Hepatocyte (in vitro differentiated cells): ENCODE measurements around the gene GALNT18. TPM values are rescaled to one million over a fixed set of nuclear protein-coding genes. Genes with fewer than 3 reads are reported as not detected.

Experiments
- DNase-seq: peaks from one replicate; pipeline ENCODE4 v3.0.0-alpha.2; 2016; ENCODE audit warnings: low spot score
- H2AFZ ChIP-seq: fragments of 200-600 bp; sonication (generic); 2 replicates; pipeline ENCODE4 v1.6.0; 2016; ENCODE audit warnings: antibody characterized with exemption, mild to moderate bottlenecking
- H3K27ac ChIP-seq: fragments of 200-600 bp; sonication (generic); 2 replicates; pipeline ENCODE4 v1.5.1; 2016; ENCODE audit warnings: mild to moderate bottlenecking
- H3K27me3 ChIP-seq: fragments of 200-600 bp; sonication (generic); 2 replicates; pipeline ENCODE4 v1.6.1; 2016
- H3K36me3 ChIP-seq: fragments of 200-600 bp; sonication (generic); replicated peaks from 2 replicates; pipeline ENCODE4 v1.5.1; 2016; ENCODE audit warnings: low read depth; ENCODE audit not compliant: insufficient read depth
- H3K4me1 ChIP-seq: fragments of 200-600 bp; sonication (generic); 2 replicates; pipeline ENCODE4 v1.5.1; 2016; ENCODE audit warnings: mild to moderate bottlenecking, moderate library complexity; ENCODE audit not compliant: insufficient read depth
- H3K4me2 ChIP-seq: fragments of 200-600 bp; sonication (generic); 2 replicates; pipeline ENCODE4 v1.6.0; 2016
- H3K4me3 ChIP-seq: fragments of 200-600 bp; sonication (generic); 2 replicates; pipeline ENCODE4 v1.5.1; 2016; ENCODE audit warnings: mild to moderate bottlenecking
- H3K79me2 ChIP-seq: fragments of 200-600 bp; sonication (generic); 2 replicates; pipeline ENCODE4 v1.6.0; 2017; ENCODE audit warnings: mild to moderate bottlenecking
- H3K9me2 ChIP-seq: fragments of 200-600 bp; sonication (generic); replicated peaks from 2 replicates; pipeline ENCODE4 v1.6.0; 2017; ENCODE audit warnings: mild to moderate bottlenecking; ENCODE audit not compliant: insufficient read depth
- H3K9me3 ChIP-seq: fragments of 200-600 bp; sonication (generic); 2 replicates; pipeline ENCODE4 v1.5.1; 2016; ENCODE audit warnings: low read depth, mild to moderate bottlenecking
- H4K20me1 ChIP-seq: fragments of 200-600 bp; sonication (generic); 2 replicates; pipeline ENCODE4 v1.6.0; 2016; ENCODE audit warnings: mild to moderate bottlenecking; ENCODE audit not compliant: insufficient read depth, poor library complexity, severe bottlenecking
- CTCF ChIP-seq: fragments of 200-600 bp; sonication (generic); IDR thresholded peaks from 2 replicates; pipeline ENCODE4 v1.5.1; 2016; ENCODE audit warnings: antibody characterized with exemption, mild to moderate bottlenecking; ENCODE audit not compliant: poor library complexity
- EZH2 ChIP-seq: fragments of 200-600 bp; sonication (generic); IDR thresholded peaks from 2 replicates; pipeline ENCODE4 v1.6.1; 2016; ENCODE audit warnings: antibody characterized with exemption, mild to moderate bottlenecking, borderline replicate concordance
- EZH2phosphoT487 ChIP-seq: fragments of 200-600 bp; sonication (generic); IDR thresholded peaks from one replicate; pipeline ENCODE4 v1.6.1; 2018; ENCODE audit warnings: antibody characterized with exemption, mild to moderate bottlenecking, low read depth, moderate library complexity; ENCODE audit not compliant: unreplicated experiment, severe bottlenecking
- WGBS: methylation state at CpG from one replicate; pipeline ENCODE4 v1.1.6; 2016; ENCODE audit warnings: low lambda C conversion rate; ENCODE audit errors: missing lambda C conversion rate; 5-methylcytosine and 5-hydroxymethylcytosine counted together
- polyA plus RNA-seq: library from polyadenylated mRNA; unstranded; fragments of >200 nt; fragmentation: Nextera tagmentation; extraction: Ambion mirVana; gene quantifications from 2 replicates; pipeline ENCODE4 v1.2.1, GENCODE V29; 2016
- total RNA-seq: library from RNA; depleted of rRNA; stranded (reverse); fragments of >200 nt; gene quantifications from 2 replicates; pipeline ENCODE4 v1.2.3, GENCODE V29; 2014

Gene GALNT18
- total and polyA plus RNA-seq, 2 experiments from 2014 or later, result 11.6 to 22.4 TPM

- no peak for TF ChIP-seq CTCF
- TF ChIP-seq EZH2, result no peak
- TF ChIP-seq EZH2phosphoT487, result no peak
- whole genome bisulfite sequencing, result 80% methylated on average over 6 of the region's 6 CpGs
- Histone ChIP-seq H4K20me1 (no peaks in the 10 kb centered on the region), H3K27ac (no peak overlapping the region), H2AFZ (no peak overlapping the region), H3K9me2 (no peaks in the 10 kb centered on the region), H3K4me3 (no peak overlapping the region), H3K27me3 (no peaks in the 10 kb centered on the region), H3K36me3 (no peaks in the 10 kb centered on the region), H3K79me2 (no peaks in the 10 kb centered on the region), H3K9me3 (no peaks in the 10 kb centered on the region), H3K4me2 (no peak overlapping the region), H3K4me1 (no peaks in the 10 kb centered on the region)
- DNase-seq, result no peak
These were observed 307.7 kb downstream of the GALNT18 start for GRCh38 chr11:11313902-11314692.

- Histone ChIP-seq H3K27ac (no peak overlapping the region), H2AFZ (no peak overlapping the region), H3K4me1 (no peaks in the 10 kb centered on the region), H3K9me2 (no peaks in the 10 kb centered on the region), H3K9me3 (no peaks in the 10 kb centered on the region), H4K20me1 (no peaks in the 10 kb centered on the region), H3K4me3 (no peak overlapping the region), H3K36me3 (no peaks in the 10 kb centered on the region), H3K79me2 (no peaks in the 10 kb centered on the region), H3K4me2 (no peak overlapping the region), H3K27me3 (no peaks in the 10 kb centered on the region)
- 63% methylated on average over 1 of the region's 1 CpG for WGBS
- TF ChIP-seq CTCF (no peak), EZH2phosphoT487 (no peak), EZH2 (no peak)
- DNase-seq, result no peak
These were observed 308.4 kb downstream of the GALNT18 start for GRCh38 chr11:11313426-11313825.

DNA sequence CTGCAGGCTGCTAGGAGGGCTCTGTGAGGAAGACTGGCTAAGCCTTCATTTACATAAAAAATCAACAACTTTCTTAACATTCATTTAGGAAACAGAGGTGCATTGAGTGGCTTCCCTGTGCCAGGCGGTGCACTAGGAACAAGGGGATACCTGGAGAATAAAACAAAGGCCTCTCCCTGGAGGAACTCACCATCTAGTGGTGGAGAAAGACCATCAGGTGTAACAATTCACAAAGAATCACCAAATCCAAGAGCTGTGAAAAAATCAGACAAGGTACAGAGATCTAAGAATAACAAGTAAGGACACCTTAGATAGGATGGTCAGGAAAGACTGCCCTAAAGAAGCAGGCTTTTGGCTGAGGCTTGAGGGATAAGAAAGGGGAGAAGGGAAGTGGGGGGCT is 309.1 kb downstream of the GALNT18 start:
- H4K20me1 ChIP-seq, result no peaks in the 10 kb centered on the region
- H3K9me3 ChIP-seq, result no peaks in the 10 kb centered on the region
- no peak overlapping the region for H3K4me3 ChIP-seq
- no peaks in the 10 kb centered on the region for H3K9me2 ChIP-seq
- no peak overlapping the region for H2AFZ ChIP-seq
- no peak overlapping the region for H3K4me2 ChIP-seq
- no peaks in the 10 kb centered on the region for H3K79me2 ChIP-seq
- no peaks in the 10 kb centered on the region for H3K36me3 ChIP-seq
- no peaks in the 10 kb centered on the region for H3K27me3 ChIP-seq
- H3K4me1 ChIP-seq, result no peaks in the 10 kb centered on the region
- no peak for TF ChIP-seq EZH2
- WGBS, result 96% methylated on average over 1 of the region's 1 CpG
- H3K27ac ChIP-seq, result no peak overlapping the region
- no peak for DNase-seq

GRCh38 chr11:11311169-11311568 is 310.6 kb downstream of the GALNT18 start:
- Histone ChIP-seq H4K20me1 (no peaks in the 10 kb centered on the region), H2AFZ (no peak overlapping the region), H3K36me3 (no peaks in the 10 kb centered on the region), H3K4me2 (no peak overlapping the region), H3K27me3 (no peaks in the 10 kb centered on the region), H3K9me3 (no peaks in the 10 kb centered on the region), H3K4me1 (no peaks in the 10 kb centered on the region), H3K27ac (no peak overlapping the region), H3K9me2 (no peaks in the 10 kb centered on the region), H3K79me2 (no peaks in the 10 kb centered on the region), H3K4me3 (no peak overlapping the region)
- WGBS, result 78% methylated on average over 3 of the region's 3 CpGs
- TF ChIP-seq EZH2 (no peak), CTCF (no peak), EZH2phosphoT487 (no peak)
- DNase-seq, result no peak
